Retinal pigment epithelial cell (primary cell): ENCODE data around the gene MYH11.

ENCODE experiments used
- DNase-seq: peaks from one replicate; pipeline ENCODE4 v3.0.0-alpha.2; 2010; ENCODE audit warnings: low read depth
- H3K4me3 ChIP-seq: 2 replicates; pipeline ENCODE4 v1.5.1; 2011; ENCODE audit warnings: mild to moderate bottlenecking, low read length, control low read depth, moderate library complexity
- CTCF ChIP-seq: conservative IDR thresholded peaks from 2 replicates; pipeline ENCODE4 v1.5.1; 2011; ENCODE audit warnings: low read depth, low read length, control low read depth, inconsistent platforms

Gene MYH11

GRCh38 chr16:15864939-15865338 is 8.1 kb upstream of the MYH11 start:
- H3K4me3 ChIP-seq = no peak overlapping the region
- no peak for DNase-seq
- TF ChIP-seq CTCF = no peak

GRCh38 chr16:15861996-15862395 is 5.2 kb upstream of the MYH11 start:
- TF ChIP-seq CTCF = no peak
- H3K4me3 ChIP-seq = no peak overlapping the region
- DNase-seq = no peak

- no peak for DNase-seq
- no peak overlapping the region for H3K4me3 ChIP-seq
- TF ChIP-seq CTCF = no peak
These were observed 2.3 kb upstream of the MYH11 start for GRCh38 chr16:15858921-15859668.

- TF ChIP-seq CTCF = no peak
- DNase-seq = no peak
- H3K4me3 ChIP-seq = peak overlapping the region; percentile 40
These were observed 1.1 kb upstream of the MYH11 start for GRCh38 chr16:15857724-15858560.

GRCh38 chr16:15856182-15856581 is 646 bp downstream of the MYH11 start:
- no peak for TF ChIP-seq CTCF
- H3K4me3 ChIP-seq = no peak overlapping the region
- no peak for DNase-seq

GRCh38 chr16:15855704-15856003 is 1.2 kb downstream of the MYH11 start:
- H3K4me3 ChIP-seq = no peak overlapping the region
- TF ChIP-seq CTCF = no peak
- no peak for DNase-seq
